DND-41 (cell line): ENCODE results near the gene EXOSC10.
"Not testable (repeated sequence)": the region's sequence is repeated elsewhere in the genome, so short reads cannot be mapped to it uniquely, and the experiment has no call there.

Experiments used
- ATAC-seq: fragments of 200-7000 bp; cut with Tn5 transposase; 3 replicates; pipeline ENCODE4 v1.9.1; 2021; ENCODE audit warnings: low read depth; ENCODE audit not compliant: insufficient read depth
- DNase-seq: peaks from one replicate; pipeline ENCODE4 v3.0.0-alpha.2; 2020
- H2AFZ ChIP-seq: 2 replicates; pipeline ENCODE4 v1.6.0; 2012; ENCODE audit warnings: low read depth, low read length
- H3K27ac ChIP-seq: 2 replicates; pipeline ENCODE4 v1.5.1; 2012; ENCODE audit warnings: low read length, inconsistent platforms
- H3K27me3 ChIP-seq: fragments of 200-600 bp; sonication (generic); 2 replicates; pipeline ENCODE4 v1.6.0; 2012; ENCODE audit warnings: low read length, mild to moderate bottlenecking, inconsistent platforms; ENCODE audit not compliant: insufficient read depth, poor library complexity
- H3K36me3 ChIP-seq: 2 replicates; pipeline ENCODE4 v1.5.1; 2012; ENCODE audit warnings: low read length, inconsistent platforms; ENCODE audit not compliant: insufficient read depth
- H3K4me1 ChIP-seq: 2 replicates; pipeline ENCODE4 v1.5.1; 2012; ENCODE audit warnings: mild to moderate bottlenecking, low read length; ENCODE audit not compliant: insufficient read depth
- H3K4me2 ChIP-seq: 2 replicates; pipeline ENCODE4 v1.6.0; 2012; ENCODE audit warnings: mild to moderate bottlenecking, moderate library complexity, low read length, inconsistent platforms; ENCODE audit not compliant: insufficient read depth
- H3K4me3 ChIP-seq, 2 experiments: fragments of 200-600 bp in 1 of 2; shearing (Covaris generic) in 1 of 2; 2 replicates each; pipeline ENCODE4 v1.5.1; 2012 to 2016; ENCODE audit warnings: inconsistent platforms in 2 of 2, low read length in 2 of 2, mild to moderate bottlenecking in 2 of 2, low read depth in 1 of 2, moderate library complexity in 1 of 2
- H3K79me2 ChIP-seq: 2 replicates; pipeline ENCODE4 v1.6.0; 2012; ENCODE audit warnings: low read length, inconsistent platforms; ENCODE audit not compliant: insufficient read depth
- H3K9ac ChIP-seq: 2 replicates; pipeline ENCODE4 v1.6.0; 2012; ENCODE audit warnings: low read depth, mild to moderate bottlenecking, inconsistent platforms, low read length, moderate library complexity
- H3K9me3 ChIP-seq: 2 replicates; pipeline ENCODE4 v1.5.1; 2012; ENCODE audit warnings: low read length, moderate library complexity, mild to moderate bottlenecking, inconsistent platforms; ENCODE audit not compliant: insufficient read depth, severe bottlenecking
- H4K20me1 ChIP-seq: 2 replicates; pipeline ENCODE4 v1.6.0; 2012; ENCODE audit warnings: low read length; ENCODE audit not compliant: insufficient read depth
- EZH2 ChIP-seq: IDR thresholded peaks from 3 replicates; pipeline ENCODE4 v1.6.1; 2012; ENCODE audit warnings: borderline replicate concordance, low read depth, mild to moderate bottlenecking, moderate library complexity, low read length, inconsistent platforms; ENCODE audit not compliant: severe bottlenecking
- TF ChIP-seq, protein P1 (sequence below): IDR thresholded peaks from 2 replicates; pipeline ENCODE4 v1.5.1; 2012; ENCODE audit warnings: borderline replicate concordance, low read length, moderate library complexity, mild to moderate bottlenecking; ENCODE audit not compliant: poor library complexity, severe bottlenecking; ENCODE audit errors: extremely low read depth

Gene EXOSC10

GRCh38 chr1:11023201-11023600 lies 76.5 kb downstream of the EXOSC10 start:
- H4K20me1 ChIP-seq = peaks cover 38% of the 10 kb centered on the region; the same call in 1 of the 2 replicates

GRCh38 chr1:11019971-11020370 lies 79.7 kb downstream of the EXOSC10 start:
- Histone ChIP-seq H2AFZ (no peak overlapping the region), H3K9me3 (no peaks in the 10 kb centered on the region), H3K4me3 (no peak overlapping the region), H3K27ac (no peak overlapping the region), H3K4me2 (no peak overlapping the region), H3K4me1 (peaks cover 14% of the 10 kb centered on the region; the same call in 1 of the 2 replicates), H4K20me1 (peaks cover 47% of the 10 kb centered on the region; the same call in 1 of the 2 replicates), H3K27me3 (no peaks in the 10 kb centered on the region), H3K9ac (no peak overlapping the region), H3K79me2 (peaks cover 31% of the 10 kb centered on the region), H3K36me3 (peaks cover 95% of the 10 kb centered on the region)
- ATAC-seq (no peak), DNase-seq (no peak)
- TF ChIP-seq EZH2 = no peak
- TF ChIP-seq, protein P1, sequence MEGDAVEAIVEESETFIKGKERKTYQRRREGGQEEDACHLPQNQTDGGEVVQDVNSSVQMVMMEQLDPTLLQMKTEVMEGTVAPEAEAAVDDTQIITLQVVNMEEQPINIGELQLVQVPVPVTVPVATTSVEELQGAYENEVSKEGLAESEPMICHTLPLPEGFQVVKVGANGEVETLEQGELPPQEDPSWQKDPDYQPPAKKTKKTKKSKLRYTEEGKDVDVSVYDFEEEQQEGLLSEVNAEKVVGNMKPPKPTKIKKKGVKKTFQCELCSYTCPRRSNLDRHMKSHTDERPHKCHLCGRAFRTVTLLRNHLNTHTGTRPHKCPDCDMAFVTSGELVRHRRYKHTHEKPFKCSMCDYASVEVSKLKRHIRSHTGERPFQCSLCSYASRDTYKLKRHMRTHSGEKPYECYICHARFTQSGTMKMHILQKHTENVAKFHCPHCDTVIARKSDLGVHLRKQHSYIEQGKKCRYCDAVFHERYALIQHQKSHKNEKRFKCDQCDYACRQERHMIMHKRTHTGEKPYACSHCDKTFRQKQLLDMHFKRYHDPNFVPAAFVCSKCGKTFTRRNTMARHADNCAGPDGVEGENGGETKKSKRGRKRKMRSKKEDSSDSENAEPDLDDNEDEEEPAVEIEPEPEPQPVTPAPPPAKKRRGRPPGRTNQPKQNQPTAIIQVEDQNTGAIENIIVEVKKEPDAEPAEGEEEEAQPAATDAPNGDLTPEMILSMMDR = no peak

More at GRCh38 chr1:11023201-11023600, 76.5 kb downstream of the EXOSC10 start:
- no peak overlapping the region for H3K27ac ChIP-seq
- H3K27me3 ChIP-seq = no peaks in the 10 kb centered on the region
- H2AFZ ChIP-seq = no peak overlapping the region
- ATAC-seq = no peak
- no peaks in the 10 kb centered on the region for H3K4me1 ChIP-seq
- H3K4me3 ChIP-seq = no peak overlapping the region
- peaks cover 88% of the 10 kb centered on the region for H3K36me3 ChIP-seq
- H3K79me2 ChIP-seq = peaks cover 11% of the 10 kb centered on the region
- no peaks in the 10 kb centered on the region for H3K9me3 ChIP-seq
- TF ChIP-seq, protein P1 = no peak
- TF ChIP-seq EZH2 = no peak
- no peak for DNase-seq
- H3K9ac ChIP-seq = no peak overlapping the region
- no peak overlapping the region for H3K4me2 ChIP-seq

DNA sequence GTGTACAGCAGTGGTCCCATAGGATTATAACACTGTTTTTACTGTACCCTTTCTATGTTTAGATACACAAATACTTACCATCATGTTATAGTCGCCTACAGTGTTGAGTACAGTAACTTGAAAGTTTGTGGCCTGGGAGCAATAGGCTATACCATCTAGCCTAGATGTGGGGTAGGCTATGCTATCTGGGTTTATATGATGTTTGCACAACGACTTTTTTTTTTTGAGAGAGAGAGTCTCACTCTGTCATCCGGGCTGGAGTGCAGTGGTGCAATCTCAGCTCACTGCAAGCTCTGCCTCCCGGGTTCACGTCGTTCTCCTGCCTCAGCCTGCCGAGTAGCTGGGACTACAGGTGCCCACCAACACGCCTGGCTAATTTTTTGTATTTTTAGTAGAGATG lies 80.3 kb downstream of the EXOSC10 start:
- not testable (repeated sequence) for H3K4me2 ChIP-seq, ATAC-seq, DNase-seq, H3K4me3 ChIP-seq, H3K27me3 ChIP-seq, H2AFZ ChIP-seq, H3K27ac ChIP-seq, H3K9me3 ChIP-seq, H3K9ac ChIP-seq
- H4K20me1 ChIP-seq = peaks cover 53% of the 10 kb centered on the region
- H3K4me1 ChIP-seq = peaks cover 20% of the 10 kb centered on the region
- H3K36me3 ChIP-seq = peaks cover 95% of the 10 kb centered on the region
- peaks cover 37% of the 10 kb centered on the region for H3K79me2 ChIP-seq
